Measurements from ENCODE around the gene AS3MT.

GRCh38 chr10:102841827-102842345, 27.4 kb upstream of the AS3MT start:
- TF ChIP-seq NFIC (IDR thresholded peaks at IDR 0.05; ENCODE audit: borderline replicate concordance) (no peak), GATA2 (CRISPR knock-in tag; IDR thresholded peaks at IDR 0.05) (no peak), EZH2phosphoT487 (IDR thresholded peaks at IDR 0.05; ENCODE audit: borderline replicate concordance, low read depth) (no peak), SIN3A (IDR thresholded peaks at IDR 0.05; ENCODE audit: borderline replicate concordance, low read depth, low read length) (no peak), RFX5 (IDR thresholded peaks at IDR 0.05; ENCODE audit: low read length) (no peak), RAD21 (IDR thresholded peaks at IDR 0.05; ENCODE audit: low read length) (no peak), RCOR1 (IDR thresholded peaks at IDR 0.05; ENCODE audit: low read length) (no peak), POLR2AphosphoS5 (IDR thresholded peaks at IDR 0.05; ENCODE audit: low read depth, low read length) (no peak), YY1 (IDR thresholded peaks at IDR 0.05; ENCODE audit: low read depth) (no peak), REST (IDR thresholded peaks at IDR 0.05; ENCODE audit: low read depth, low read length) (no peak)
- TF ChIP-seq, protein P1, sequence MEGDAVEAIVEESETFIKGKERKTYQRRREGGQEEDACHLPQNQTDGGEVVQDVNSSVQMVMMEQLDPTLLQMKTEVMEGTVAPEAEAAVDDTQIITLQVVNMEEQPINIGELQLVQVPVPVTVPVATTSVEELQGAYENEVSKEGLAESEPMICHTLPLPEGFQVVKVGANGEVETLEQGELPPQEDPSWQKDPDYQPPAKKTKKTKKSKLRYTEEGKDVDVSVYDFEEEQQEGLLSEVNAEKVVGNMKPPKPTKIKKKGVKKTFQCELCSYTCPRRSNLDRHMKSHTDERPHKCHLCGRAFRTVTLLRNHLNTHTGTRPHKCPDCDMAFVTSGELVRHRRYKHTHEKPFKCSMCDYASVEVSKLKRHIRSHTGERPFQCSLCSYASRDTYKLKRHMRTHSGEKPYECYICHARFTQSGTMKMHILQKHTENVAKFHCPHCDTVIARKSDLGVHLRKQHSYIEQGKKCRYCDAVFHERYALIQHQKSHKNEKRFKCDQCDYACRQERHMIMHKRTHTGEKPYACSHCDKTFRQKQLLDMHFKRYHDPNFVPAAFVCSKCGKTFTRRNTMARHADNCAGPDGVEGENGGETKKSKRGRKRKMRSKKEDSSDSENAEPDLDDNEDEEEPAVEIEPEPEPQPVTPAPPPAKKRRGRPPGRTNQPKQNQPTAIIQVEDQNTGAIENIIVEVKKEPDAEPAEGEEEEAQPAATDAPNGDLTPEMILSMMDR (IDR thresholded peaks at IDR 0.05) = no peak

All from SK-N-SH (cell line).